Islet precursor cell (in vitro differentiated cells): ENCODE data around the gene MED27.

Experiments
- DNase-seq: peaks from one replicate; pipeline ENCODE4 v3.0.0-alpha.2; 2018

MED27 gene

GRCh38 chr9:131847665-131848354 is 231.9 kb downstream of the MED27 start:
- no peak for DNase-seq

- DNase-seq: no peak
These were observed 234.1 kb downstream of the MED27 start for GRCh38 chr9:131845305-131846298.

- DNase-seq: no peak
These were observed 234.9 kb downstream of the MED27 start for GRCh38 chr9:131844745-131845118.

GRCh38 chr9:131843989-131844744 is 235.5 kb downstream of the MED27 start:
- DNase-seq: no peak

- DNase-seq: no peak
These were observed 237.8 kb downstream of the MED27 start for GRCh38 chr9:131841765-131842318.

GRCh38 chr9:131840751-131841702 is 238.6 kb downstream of the MED27 start:
- DNase-seq: no peak

GRCh38 chr9:131840220-131840619 is 239.4 kb downstream of the MED27 start:
- no peak for DNase-seq

GRCh38 chr9:131839281-131840084 is 240.2 kb downstream of the MED27 start:
- no peak for DNase-seq

GRCh38 chr9:131838530-131839280 is 241.0 kb downstream of the MED27 start:
- no peak for DNase-seq

GRCh38 chr9:131837836-131838235 is 241.8 kb downstream of the MED27 start:
- no peak for DNase-seq

GRCh38 chr9:131837316-131837715 is 242.4 kb downstream of the MED27 start:
- peak; percentile 70 for DNase-seq

GRCh38 chr9:131836607-131837315 is 242.9 kb downstream of the MED27 start:
- no peak for DNase-seq

GRCh38 chr9:131836021-131836420 is 243.6 kb downstream of the MED27 start:
- DNase-seq: no peak

GRCh38 chr9:131835151-131835910 is 244.3 kb downstream of the MED27 start:
- no peak for DNase-seq

- DNase-seq: no peak
These were observed 244.9 kb downstream of the MED27 start for GRCh38 chr9:131834721-131835120.

GRCh38 chr9:131833906-131834305 is 245.8 kb downstream of the MED27 start:
- DNase-seq: peak; percentile 83

- no peak for DNase-seq
These were observed 246.6 kb downstream of the MED27 start for GRCh38 chr9:131833083-131833482.

GRCh38 chr9:131831380-131832165 is 248.1 kb downstream of the MED27 start:
- DNase-seq: no peak
